ENCODE data around the gene ATAT1. TPM values are rescaled to one million over a fixed set of nuclear protein-coding genes. Genes with fewer than 3 reads are reported as not detected.

Gene ATAT1
- total and polyA plus RNA-seq, 2 of the 13 experiments (the other 11 are each of a cell fraction or from before 2014, with no cell fraction given), result 9.2 to 23.6 TPM

DNA sequence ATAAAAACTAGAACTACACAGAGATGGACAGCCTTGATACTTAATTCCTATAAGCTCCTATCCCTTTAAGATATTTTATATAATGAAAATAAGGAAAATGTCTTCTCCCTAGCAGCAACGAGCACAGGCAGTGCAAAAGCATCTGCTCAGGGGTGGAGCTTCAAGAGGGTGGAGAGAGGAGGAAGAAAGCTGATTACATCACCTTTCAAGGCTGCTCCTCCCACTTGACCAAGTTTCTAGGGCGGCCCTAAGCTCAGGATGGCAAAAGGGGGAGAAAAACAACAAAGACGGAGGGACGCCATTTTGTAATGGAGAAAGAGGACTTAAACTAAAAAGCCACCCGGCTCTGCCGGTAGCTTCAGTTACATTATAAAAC lies 11.8 kb upstream of the ATAT1 start (continued):
- TF ChIP-seq KLF12 (CRISPR knock-in tag; IDR thresholded peaks at IDR 0.05; ENCODE audit: borderline replicate concordance) (no peak), ZNF672 (CRISPR knock-in tag; IDR thresholded peaks at IDR 0.05) (no peak), ZNF430 (CRISPR knock-in tag; IDR thresholded peaks at IDR 0.05) (0 out of 2 replicates have a peak, but pooled peaks have one; percentile 78), KAT7 (CRISPR knock-in tag; IDR thresholded peaks at IDR 0.05; ENCODE audit: borderline replicate concordance) (no peak), PITX1 (CRISPR knock-in tag; IDR thresholded peaks at IDR 0.05) (peak; percentile 55), RELA (CRISPR knock-in tag; IDR thresholded peaks at IDR 0.05) (no peak), TAF15 (IDR thresholded peaks at IDR 0.05; ENCODE audit: low read depth, low read length, poor library complexity, severe bottlenecking) (no peak), KDM2A (CRISPR knock-in tag; IDR thresholded peaks at IDR 0.05; ENCODE audit: borderline replicate concordance, low read depth) (peak; percentile 72; the same call in 1 of the 2 replicates), SMC3 (IDR thresholded peaks at IDR 0.05; ENCODE audit: low read length) (peak; percentile 30; the same call in 1 of the 2 replicates), SPEN (CRISPR knock-in tag; IDR thresholded peaks at IDR 0.05; ENCODE audit: low read depth) (peak; percentile 47; the same call in 1 of the 2 replicates), MYNN (CRISPR knock-in tag; IDR thresholded peaks at IDR 0.05; ENCODE audit: low read depth) (no peak), ZNF879 (CRISPR knock-in tag; IDR thresholded peaks at IDR 0.05) (no peak), PHF21A (CRISPR knock-in tag; IDR thresholded peaks at IDR 0.05) (peak; percentile 51; the same call in 1 of the 2 replicates), ZNF589 (CRISPR knock-in tag; conservative IDR thresholded peaks at IDR 0.05) (peak; percentile 36; the same call in 1 of the 2 replicates), ZNF337 (CRISPR knock-in tag; IDR thresholded peaks at IDR 0.05; ENCODE audit: borderline replicate concordance, low read depth) (no peak)
- TF ChIP-seq, protein P1, sequence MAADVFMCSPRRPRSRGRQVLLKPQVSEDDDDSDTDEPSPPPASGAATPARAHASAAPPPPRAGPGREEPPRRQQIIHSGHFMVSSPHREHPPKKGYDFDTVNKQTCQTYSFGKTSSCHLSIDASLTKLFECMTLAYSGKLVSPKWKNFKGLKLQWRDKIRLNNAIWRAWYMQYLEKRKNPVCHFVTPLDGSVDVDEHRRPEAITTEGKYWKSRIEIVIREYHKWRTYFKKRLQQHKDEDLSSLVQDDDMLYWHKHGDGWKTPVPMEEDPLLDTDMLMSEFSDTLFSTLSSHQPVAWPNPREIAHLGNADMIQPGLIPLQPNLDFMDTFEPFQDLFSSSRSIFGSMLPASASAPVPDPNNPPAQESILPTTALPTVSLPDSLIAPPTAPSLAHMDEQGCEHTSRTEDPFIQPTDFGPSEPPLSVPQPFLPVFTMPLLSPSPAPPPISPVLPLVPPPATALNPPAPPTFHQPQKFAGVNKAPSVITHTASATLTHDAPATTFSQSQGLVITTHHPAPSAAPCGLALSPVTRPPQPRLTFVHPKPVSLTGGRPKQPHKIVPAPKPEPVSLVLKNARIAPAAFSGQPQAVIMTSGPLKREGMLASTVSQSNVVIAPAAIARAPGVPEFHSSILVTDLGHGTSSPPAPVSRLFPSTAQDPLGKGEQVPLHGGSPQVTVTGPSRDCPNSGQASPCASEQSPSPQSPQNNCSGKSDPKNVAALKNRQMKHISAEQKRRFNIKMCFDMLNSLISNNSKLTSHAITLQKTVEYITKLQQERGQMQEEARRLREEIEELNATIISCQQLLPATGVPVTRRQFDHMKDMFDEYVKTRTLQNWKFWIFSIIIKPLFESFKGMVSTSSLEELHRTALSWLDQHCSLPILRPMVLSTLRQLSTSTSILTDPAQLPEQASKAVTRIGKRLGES (CRISPR knock-in tag; IDR thresholded peaks at IDR 0.05; ENCODE audit: borderline replicate concordance), result peak; percentile 32; the same call in 1 of the 2 replicates
- TF ChIP-seq, protein P2, sequence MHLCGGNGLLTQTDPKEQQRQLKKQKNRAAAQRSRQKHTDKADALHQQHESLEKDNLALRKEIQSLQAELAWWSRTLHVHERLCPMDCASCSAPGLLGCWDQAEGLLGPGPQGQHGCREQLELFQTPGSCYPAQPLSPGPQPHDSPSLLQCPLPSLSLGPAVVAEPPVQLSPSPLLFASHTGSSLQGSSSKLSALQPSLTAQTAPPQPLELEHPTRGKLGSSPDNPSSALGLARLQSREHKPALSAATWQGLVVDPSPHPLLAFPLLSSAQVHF (CRISPR knock-in tag; IDR thresholded peaks at IDR 0.05), result no peak; the same call in 1 of the 2 replicates
- TF ChIP-seq, protein P3, sequence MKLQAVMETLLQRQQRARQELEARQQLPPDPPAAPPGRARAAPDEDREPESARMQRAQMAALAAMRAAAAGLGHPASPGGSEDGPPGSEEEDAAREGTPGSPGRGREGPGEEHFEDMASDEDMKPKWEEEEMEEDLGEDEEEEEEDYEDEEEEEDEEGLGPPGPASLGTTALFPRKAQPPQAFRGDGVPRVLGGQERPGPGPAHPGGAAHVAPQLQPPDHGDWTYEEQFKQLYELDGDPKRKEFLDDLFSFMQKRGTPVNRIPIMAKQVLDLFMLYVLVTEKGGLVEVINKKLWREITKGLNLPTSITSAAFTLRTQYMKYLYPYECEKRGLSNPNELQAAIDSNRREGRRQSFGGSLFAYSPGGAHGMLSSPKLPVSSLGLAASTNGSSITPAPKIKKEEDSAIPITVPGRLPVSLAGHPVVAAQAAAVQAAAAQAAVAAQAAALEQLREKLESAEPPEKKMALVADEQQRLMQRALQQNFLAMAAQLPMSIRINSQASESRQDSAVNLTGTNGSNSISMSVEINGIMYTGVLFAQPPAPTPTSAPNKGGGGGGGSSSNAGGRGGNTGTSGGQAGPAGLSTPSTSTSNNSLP (IDR thresholded peaks at IDR 0.05; ENCODE audit: low read depth, low read length), result no peak; the same call in none of the 2 replicates
- TF ChIP-seq, protein P4, sequence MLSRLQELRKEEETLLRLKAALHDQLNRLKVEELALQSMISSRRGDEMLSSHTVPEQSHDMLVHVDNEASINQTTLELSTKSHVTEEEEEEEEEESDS (CRISPR knock-in tag; IDR thresholded peaks at IDR 0.05; ENCODE audit: borderline replicate concordance), result no peak
- TF ChIP-seq, protein P5, sequence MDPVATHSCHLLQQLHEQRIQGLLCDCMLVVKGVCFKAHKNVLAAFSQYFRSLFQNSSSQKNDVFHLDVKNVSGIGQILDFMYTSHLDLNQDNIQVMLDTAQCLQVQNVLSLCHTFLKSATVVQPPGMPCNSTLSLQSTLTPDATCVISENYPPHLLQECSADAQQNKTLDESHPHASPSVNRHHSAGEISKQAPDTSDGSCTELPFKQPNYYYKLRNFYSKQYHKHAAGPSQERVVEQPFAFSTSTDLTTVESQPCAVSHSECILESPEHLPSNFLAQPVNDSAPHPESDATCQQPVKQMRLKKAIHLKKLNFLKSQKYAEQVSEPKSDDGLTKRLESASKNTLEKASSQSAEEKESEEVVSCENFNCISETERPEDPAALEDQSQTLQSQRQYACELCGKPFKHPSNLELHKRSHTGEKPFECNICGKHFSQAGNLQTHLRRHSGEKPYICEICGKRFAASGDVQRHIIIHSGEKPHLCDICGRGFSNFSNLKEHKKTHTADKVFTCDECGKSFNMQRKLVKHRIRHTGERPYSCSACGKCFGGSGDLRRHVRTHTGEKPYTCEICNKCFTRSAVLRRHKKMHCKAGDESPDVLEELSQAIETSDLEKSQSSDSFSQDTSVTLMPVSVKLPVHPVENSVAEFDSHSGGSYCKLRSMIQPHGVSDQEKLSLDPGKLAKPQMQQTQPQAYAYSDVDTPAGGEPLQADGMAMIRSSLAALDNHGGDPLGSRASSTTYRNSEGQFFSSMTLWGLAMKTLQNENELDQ (CRISPR knock-in tag; IDR thresholded peaks at IDR 0.05; ENCODE audit: borderline replicate concordance), result no peak
- TF ChIP-seq, protein P6, sequence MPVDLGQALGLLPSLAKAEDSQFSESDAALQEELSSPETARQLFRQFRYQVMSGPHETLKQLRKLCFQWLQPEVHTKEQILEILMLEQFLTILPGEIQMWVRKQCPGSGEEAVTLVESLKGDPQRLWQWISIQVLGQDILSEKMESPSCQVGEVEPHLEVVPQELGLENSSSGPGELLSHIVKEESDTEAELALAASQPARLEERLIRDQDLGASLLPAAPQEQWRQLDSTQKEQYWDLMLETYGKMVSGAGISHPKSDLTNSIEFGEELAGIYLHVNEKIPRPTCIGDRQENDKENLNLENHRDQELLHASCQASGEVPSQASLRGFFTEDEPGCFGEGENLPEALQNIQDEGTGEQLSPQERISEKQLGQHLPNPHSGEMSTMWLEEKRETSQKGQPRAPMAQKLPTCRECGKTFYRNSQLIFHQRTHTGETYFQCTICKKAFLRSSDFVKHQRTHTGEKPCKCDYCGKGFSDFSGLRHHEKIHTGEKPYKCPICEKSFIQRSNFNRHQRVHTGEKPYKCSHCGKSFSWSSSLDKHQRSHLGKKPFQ (CRISPR knock-in tag; IDR thresholded peaks at IDR 0.05; ENCODE audit: insufficient replicate concordance), result no peak
